ENCODE results near the gene BMP7.

DNA sequence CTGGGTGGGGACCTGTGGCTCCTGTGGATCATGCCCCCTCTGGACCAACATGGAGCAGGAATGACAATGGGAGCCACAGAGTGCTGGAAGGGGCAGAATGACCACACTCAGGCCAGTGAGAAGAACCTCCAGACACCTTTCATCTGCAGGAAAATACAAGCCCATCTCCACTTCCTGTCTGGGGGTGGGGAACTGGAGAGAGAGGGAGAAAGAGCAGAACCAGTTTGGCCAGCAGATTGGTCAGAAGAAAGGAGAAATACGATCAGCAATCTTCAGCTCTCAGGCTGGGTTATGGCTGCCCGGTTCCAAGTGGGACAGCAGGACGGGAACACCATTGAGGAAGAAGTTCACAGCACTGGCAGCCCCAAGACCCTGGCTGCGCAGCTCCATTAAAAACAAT lies 37.0 kb downstream of the BMP7 start:
- TF ChIP-seq, protein P1, sequence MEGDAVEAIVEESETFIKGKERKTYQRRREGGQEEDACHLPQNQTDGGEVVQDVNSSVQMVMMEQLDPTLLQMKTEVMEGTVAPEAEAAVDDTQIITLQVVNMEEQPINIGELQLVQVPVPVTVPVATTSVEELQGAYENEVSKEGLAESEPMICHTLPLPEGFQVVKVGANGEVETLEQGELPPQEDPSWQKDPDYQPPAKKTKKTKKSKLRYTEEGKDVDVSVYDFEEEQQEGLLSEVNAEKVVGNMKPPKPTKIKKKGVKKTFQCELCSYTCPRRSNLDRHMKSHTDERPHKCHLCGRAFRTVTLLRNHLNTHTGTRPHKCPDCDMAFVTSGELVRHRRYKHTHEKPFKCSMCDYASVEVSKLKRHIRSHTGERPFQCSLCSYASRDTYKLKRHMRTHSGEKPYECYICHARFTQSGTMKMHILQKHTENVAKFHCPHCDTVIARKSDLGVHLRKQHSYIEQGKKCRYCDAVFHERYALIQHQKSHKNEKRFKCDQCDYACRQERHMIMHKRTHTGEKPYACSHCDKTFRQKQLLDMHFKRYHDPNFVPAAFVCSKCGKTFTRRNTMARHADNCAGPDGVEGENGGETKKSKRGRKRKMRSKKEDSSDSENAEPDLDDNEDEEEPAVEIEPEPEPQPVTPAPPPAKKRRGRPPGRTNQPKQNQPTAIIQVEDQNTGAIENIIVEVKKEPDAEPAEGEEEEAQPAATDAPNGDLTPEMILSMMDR (IDR thresholded peaks at IDR 0.05) = no peak
- TF ChIP-seq POLR2A (IDR thresholded peaks at IDR 0.05) = no peak
